T-cell (primary cell): ENCODE data around the gene SVEP1. TPM values are rescaled to one million over a fixed set of nuclear protein-coding genes. Genes with fewer than 3 reads are reported as not detected.
"Not testable (repeated sequence)": the region's sequence is repeated elsewhere in the genome, so short reads cannot be mapped to it uniquely, and the experiment has no call there.

ENCODE experiments used
- ATAC-seq, 4 experiments: fragments of 200-7000 bp in 3 of 4; fragments of 150-1000 bp in 1 of 4; cut with Tn5 transposase; replicated peaks in 1 of 4; 1 replicate in 3 of 4; 2 replicates in 1 of 4; pipeline ENCODE4 v1.10.0; 2021; ENCODE audit warnings: moderate library complexity in 3 of 4, mild to moderate bottlenecking in 2 of 4, moderate number of reproducible peaks in 1 of 4
- CTCF ChIA-PET, 2 donors: fragments of 300-600 bp; sonication (Branson Sonifier 250); formaldehyde crosslinking; loops; one replicate each; lab custom pipeline; 2022; ENCODE audit warnings: antibody characterized with exemption in 2 of 2; lab: Charles Lee
- POLR2A ChIA-PET, 2 donors: fragments of 300-600 bp; sonication (Branson Sonifier 250); formaldehyde crosslinking; loops; one replicate each; lab custom pipeline; 2022; ENCODE audit warnings: antibody characterized with exemption in 2 of 2; lab: Charles Lee
- DNase-seq, 35 experiments: peaks; one replicate each; pipeline versions ENCODE4 v3.0.0 to v3.0.0-alpha.2; 2013 to 2023
- H3K27ac ChIP-seq: one replicate; pipeline ENCODE4 v1.5.1; 2013; ENCODE audit warnings: low read length
- H3K27me3 ChIP-seq, 2 experiments: replicated peaks in 1 of 2; 1 replicate in 1 of 2; 2 replicates in 1 of 2; pipeline versions ENCODE4 v1.6.1 to v1.7.0; 2013; ENCODE audit warnings: low read length in 1 of 2, mixed read lengths in 1 of 2; ENCODE audit not compliant: control insufficient read depth in 2 of 2, insufficient read depth in 2 of 2; ENCODE audit errors: extremely low read depth in 1 of 2
- H3K36me3 ChIP-seq, 2 donors: 1 replicate in 1 of 2; 2 replicates in 1 of 2; pipeline versions ENCODE4 v1.6.1 to v1.7.0; 2013; ENCODE audit warnings: low read length in 1 of 2; ENCODE audit not compliant: control insufficient read depth in 2 of 2, insufficient read depth in 1 of 2; ENCODE audit errors: extremely low read depth in 1 of 2
- H3K4me1 ChIP-seq, 2 experiments: 1 replicate in 1 of 2; 2 replicates in 1 of 2; pipeline versions ENCODE4 v1.6.1 to v1.7.0; 2013; ENCODE audit warnings: low read length in 2 of 2, mixed read lengths in 1 of 2; ENCODE audit not compliant: insufficient read depth in 2 of 2, control insufficient read depth in 1 of 2; ENCODE audit errors: extremely low read depth in 1 of 2
- H3K4me3 ChIP-seq, 2 donors: 1 replicate in 1 of 2; 2 replicates in 1 of 2; pipeline versions ENCODE4 v1.5.1 to v1.7.0; 2013; ENCODE audit warnings: mild to moderate bottlenecking in 2 of 2, low read length in 1 of 2, moderate library complexity in 1 of 2; ENCODE audit not compliant: control insufficient read depth in 1 of 2; ENCODE audit errors: extremely low read depth in 1 of 2
- H3K9me3 ChIP-seq: 2 replicates; pipeline ENCODE4 v1.7.0; 2013
- H3K27ac Mint-ChIP-seq, 2 donors: one replicate each; pipeline ENCODE4 v1.8.0; 2020 to 2021; ENCODE audit warnings: mild to moderate bottlenecking in 2 of 2, mixed read lengths in 2 of 2
- H3K27me3 Mint-ChIP-seq, 2 donors: one replicate each; pipeline ENCODE4 v1.8.0; 2021 to 2022; ENCODE audit warnings: mixed read lengths in 2 of 2
- H3K36me3 Mint-ChIP-seq: one replicate; pipeline ENCODE4 v1.8.0; 2021; ENCODE audit warnings: mixed read lengths
- H3K4me1 Mint-ChIP-seq, 3 donors: one replicate each; pipeline ENCODE4 v1.8.0; 2020 to 2022; ENCODE audit warnings: mixed read lengths in 3 of 3, mild to moderate bottlenecking in 1 of 3
- H3K4me3 Mint-ChIP-seq, 3 donors: one replicate each; pipeline ENCODE4 v1.8.0; 2020 to 2022; ENCODE audit warnings: mild to moderate bottlenecking in 3 of 3, mixed read lengths in 3 of 3, moderate library complexity in 3 of 3
- H3K9me3 Mint-ChIP-seq, 3 donors: one replicate each; pipeline ENCODE4 v1.8.0; 2020 to 2022; ENCODE audit warnings: mixed read lengths in 3 of 3
- WGBS: methylation state at CpG from one replicate; pipeline ENCODE4 v1.1.5; 2013; ENCODE audit warnings: missing lambda C conversion rate; ENCODE audit not compliant: insufficient coverage; 5-methylcytosine and 5-hydroxymethylcytosine counted together
- total RNA-seq, 35 experiments: library from RNA in 6 of 35; stranded (reverse) in 6 of 35; fragments of 120-200 nt in 1 of 35; gene quantifications; one replicate each; pipeline versions ENCODE4 v1.2.1 to v1.2.4 and lab custom pipeline; 2013 to 2026

SVEP1 gene
- total RNA-seq, 5 donors from 2014 or later (not counting 1 experiment from before 2014, with no cell fraction given) = 0.03 to 0.12 (median 0.10) TPM; not detected in 2

GRCh38 chr9:110615498-110615897 is 36.0 kb upstream of the SVEP1 start:
- H3K27me3 Mint-ChIP-seq = peaks cover 0 to 4% of the 10 kb centered on the region in 2 donors
- H3K4me1 Mint-ChIP-seq = no peaks in the 10 kb centered on the region
- no peaks in the 10 kb centered on the region for H3K36me3 Mint-ChIP-seq
- 100% methylated on average over 1 of the region's 4 CpGs for WGBS
- no peak for ATAC-seq
- H3K4me1 ChIP-seq = no peaks in the 10 kb centered on the region
- no peak for DNase-seq
- no peaks in the 10 kb centered on the region for H3K36me3 ChIP-seq
- H3K9me3 ChIP-seq = no peaks in the 10 kb centered on the region
- H3K4me3 Mint-ChIP-seq = no peak overlapping the region
- POLR2A ChIA-PET = no interaction called here
- no peak overlapping the region for H3K27ac ChIP-seq
- no peak overlapping the region for H3K27ac Mint-ChIP-seq
- no peak overlapping the region for H3K4me3 ChIP-seq
- CTCF ChIA-PET = no interaction called here
- H3K27me3 ChIP-seq = no peaks in the 10 kb centered on the region
- H3K9me3 Mint-ChIP-seq = no peaks in the 10 kb centered on the region

GRCh38 chr9:110614576-110614975 is 35.0 kb upstream of the SVEP1 start:
- H3K36me3 Mint-ChIP-seq, H3K4me3 ChIP-seq, H3K27ac ChIP-seq, H3K9me3 Mint-ChIP-seq, H3K27ac Mint-ChIP-seq, CTCF ChIA-PET, H3K9me3 ChIP-seq, DNase-seq, H3K27me3 Mint-ChIP-seq, ATAC-seq, H3K4me3 Mint-ChIP-seq, POLR2A ChIA-PET, H3K4me1 ChIP-seq, H3K27me3 ChIP-seq, H3K4me1 Mint-ChIP-seq, H3K36me3 ChIP-seq: not testable (repeated sequence)
- WGBS = 70% methylated on average over 7 of the region's 8 CpGs

GRCh38 chr9:110606179-110606790 is 26.7 kb upstream of the SVEP1 start:
- ATAC-seq (no peak), DNase-seq (no peak)
- 100% methylated on average over 2 of the region's 9 CpGs for WGBS
- ChIA-PET POLR2A (interaction anchor here in 1 of 2 donors (0.7 kb wide), 1 partner anchor 178 kb away, joined by 8 read pairs; no protein-coding TSS in a partner anchor), CTCF (no interaction called here)
- no peaks in the 10 kb centered on the region for H3K9me3 ChIP-seq
- no peaks in the 10 kb centered on the region for H3K4me1 ChIP-seq
- Mint-ChIP-seq H3K27me3 (peaks cover 2 to 11% of the 10 kb centered on the region in 2 donors), H3K9me3 (no peaks in the 10 kb centered on the region), H3K27ac (no peak overlapping the region), H3K4me1 (no peaks in the 10 kb centered on the region), H3K4me3 (no peak overlapping the region), H3K36me3 (no peaks in the 10 kb centered on the region)
- H3K27ac ChIP-seq = no peak overlapping the region
- no peaks in the 10 kb centered on the region for H3K27me3 ChIP-seq
- H3K36me3 ChIP-seq = no peaks in the 10 kb centered on the region
- no peak overlapping the region for H3K4me3 ChIP-seq

DNA sequence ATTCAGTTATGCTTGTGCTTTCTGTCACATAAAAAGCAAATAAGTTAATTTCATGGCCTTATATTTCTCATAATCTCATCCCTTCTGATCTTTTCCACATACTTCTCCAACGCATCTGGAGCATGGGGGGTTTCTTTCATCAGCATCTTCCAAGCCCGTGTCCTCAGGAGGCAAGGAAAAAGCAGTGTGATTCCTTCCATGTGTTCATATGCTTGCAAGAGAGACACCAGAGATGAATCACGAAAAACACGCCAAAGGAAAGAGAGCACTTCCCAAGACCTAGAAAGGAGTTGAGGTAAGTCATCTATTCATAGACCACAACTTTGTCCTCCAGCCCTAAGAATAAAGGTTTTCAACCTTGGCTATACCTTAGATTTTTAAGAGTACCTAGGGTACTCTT is 26.0 kb upstream of the SVEP1 start:
- no peaks in the 10 kb centered on the region for H3K36me3 Mint-ChIP-seq
- H3K27ac Mint-ChIP-seq = no peak overlapping the region
- H3K4me1 Mint-ChIP-seq = no peaks in the 10 kb centered on the region
- H3K9me3 Mint-ChIP-seq = no peaks in the 10 kb centered on the region
- DNase-seq (no peak), ATAC-seq (no peak)
- H3K27me3 Mint-ChIP-seq = peaks cover 2 to 10% of the 10 kb centered on the region in 2 donors
- H3K36me3 ChIP-seq = no peaks in the 10 kb centered on the region
- no peaks in the 10 kb centered on the region for H3K4me1 ChIP-seq
- no peaks in the 10 kb centered on the region for H3K27me3 ChIP-seq
- no peaks in the 10 kb centered on the region for H3K9me3 ChIP-seq
- no peak overlapping the region for H3K4me3 Mint-ChIP-seq
- POLR2A ChIA-PET = interaction anchor here in 1 of 2 donors (0.7 kb wide), 1 partner anchor 179 kb away, joined by 8 read pairs; no protein-coding TSS in a partner anchor
- CTCF ChIA-PET = no interaction called here
- no CpG with 5 or more reads among the region's 4 CpGs for WGBS
- H3K27ac ChIP-seq = no peak overlapping the region
- H3K4me3 ChIP-seq = no peak overlapping the region

- WGBS = no CpG with 5 or more reads among the region's 5 CpGs
- no peak overlapping the region for H3K27ac ChIP-seq
- Mint-ChIP-seq H3K27ac (no peak overlapping the region), H3K9me3 (no peaks in the 10 kb centered on the region), H3K27me3 (peaks cover 2 to 10% of the 10 kb centered on the region in 2 donors), H3K4me1 (no peaks in the 10 kb centered on the region), H3K4me3 (no peak overlapping the region), H3K36me3 (no peaks in the 10 kb centered on the region)
- H3K4me1 ChIP-seq = no peaks in the 10 kb centered on the region
- H3K9me3 ChIP-seq = no peaks in the 10 kb centered on the region
- peaks cover 0 to 3% of the 10 kb centered on the region in 2 experiments for H3K27me3 ChIP-seq
- POLR2A ChIA-PET = no interaction called here
- ATAC-seq = no peak
- CTCF ChIA-PET = no interaction called here
- DNase-seq = no peak
- H3K4me3 ChIP-seq = no peak overlapping the region
- no peaks in the 10 kb centered on the region for H3K36me3 ChIP-seq
Observed at GRCh38 chr9:110604171-110604601, 24.6 kb upstream of the SVEP1 start.

GRCh38 chr9:110602281-110602680 is 22.7 kb upstream of the SVEP1 start:
- H3K36me3 ChIP-seq = no peaks in the 10 kb centered on the region
- peaks cover 0 to 12% (median 5%) of the 10 kb centered on the region in 3 donors for H3K9me3 Mint-ChIP-seq
- H3K4me3 ChIP-seq = no peak overlapping the region
- no peaks in the 10 kb centered on the region for H3K4me1 ChIP-seq
- H3K4me3 Mint-ChIP-seq = no peak overlapping the region
- CTCF ChIA-PET = no interaction called here
- no peak for DNase-seq
- H3K27ac ChIP-seq = no peak overlapping the region
- H3K4me1 Mint-ChIP-seq = no peaks in the 10 kb centered on the region
- H3K36me3 Mint-ChIP-seq = no peaks in the 10 kb centered on the region
- WGBS = 40% methylated on average over 1 of the region's 2 CpGs
- H3K27me3 ChIP-seq = peaks cover 0 to 3% of the 10 kb centered on the region in 2 experiments
- no peaks in the 10 kb centered on the region for H3K9me3 ChIP-seq
- no peak for ATAC-seq
- no peak overlapping the region for H3K27ac Mint-ChIP-seq
- H3K27me3 Mint-ChIP-seq = peaks cover 2 to 10% of the 10 kb centered on the region in 2 donors
- POLR2A ChIA-PET = no interaction called here
